ENCODE results near the gene ETF1.

Gene ETF1

GRCh38 chr5:138563340-138564118 lies 20.5 kb upstream of the ETF1 start:
- no peak for DNase-seq (ENCODE audit: low spot score)

DNA sequence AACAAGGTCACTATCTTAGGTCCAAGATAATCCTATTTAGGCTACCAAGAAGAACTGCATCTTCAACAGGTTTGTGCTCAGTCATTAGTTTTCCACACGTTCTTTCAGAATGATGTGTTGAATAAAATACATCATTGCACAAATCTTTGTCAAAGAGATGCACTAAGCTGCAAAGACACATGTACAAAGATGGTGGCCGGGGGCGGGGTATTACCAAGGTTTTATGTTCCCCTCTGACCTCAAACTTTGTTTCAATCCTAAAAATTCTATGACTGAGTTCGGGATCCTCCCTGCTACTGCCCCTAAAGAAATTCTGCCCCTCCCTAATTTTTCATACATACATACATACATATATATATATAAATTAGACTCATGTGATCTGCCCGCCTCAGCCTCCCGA lies 17.9 kb upstream of the ETF1 start:
- no peak for DNase-seq (ENCODE audit: low spot score)

DNA sequence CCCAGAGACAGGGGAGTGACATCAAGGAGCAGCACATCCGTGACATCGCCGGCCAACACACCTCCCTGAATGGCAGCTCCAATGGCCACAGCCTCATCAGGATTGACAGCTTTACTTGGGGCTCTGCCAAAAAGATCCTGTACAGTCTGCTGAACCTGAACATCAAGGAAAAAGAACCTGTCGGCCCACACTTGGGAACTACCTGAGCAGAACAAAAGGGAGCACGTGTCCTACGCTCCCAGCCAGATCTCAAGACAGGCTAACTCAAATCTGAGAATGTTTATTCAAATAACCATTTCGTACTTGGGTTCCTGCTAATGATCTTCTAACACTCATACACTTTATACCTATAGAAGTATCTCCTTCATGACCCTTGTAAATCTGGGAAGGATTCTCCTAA lies 16.9 kb upstream of the ETF1 start:
- DNase-seq (ENCODE audit: low spot score) = no peak

DNA sequence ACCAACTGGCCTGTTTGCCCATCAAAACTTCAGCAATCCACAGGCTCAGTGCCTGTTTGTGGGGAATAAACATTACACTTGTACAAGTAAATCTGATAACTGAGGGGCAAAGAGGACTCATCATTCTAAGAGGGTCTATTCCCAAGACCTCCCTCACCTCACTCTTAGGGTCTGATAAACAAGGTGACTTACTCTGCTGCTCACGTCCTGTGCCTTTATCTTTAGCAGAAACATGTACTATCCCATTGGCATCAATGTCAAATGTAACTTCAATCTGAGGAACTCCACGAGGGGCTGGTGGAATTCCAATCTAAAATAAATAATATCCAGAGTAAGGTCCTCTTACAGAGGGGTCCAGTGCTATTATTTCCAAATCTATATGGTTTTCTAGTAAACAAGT lies 14.6 kb upstream of the ETF1 start:
- no peak for DNase-seq (ENCODE audit: low spot score)

GRCh38 chr5:138554143-138554542 lies 11.1 kb upstream of the ETF1 start:
- DNase-seq (ENCODE audit: low spot score) = no peak

DNA sequence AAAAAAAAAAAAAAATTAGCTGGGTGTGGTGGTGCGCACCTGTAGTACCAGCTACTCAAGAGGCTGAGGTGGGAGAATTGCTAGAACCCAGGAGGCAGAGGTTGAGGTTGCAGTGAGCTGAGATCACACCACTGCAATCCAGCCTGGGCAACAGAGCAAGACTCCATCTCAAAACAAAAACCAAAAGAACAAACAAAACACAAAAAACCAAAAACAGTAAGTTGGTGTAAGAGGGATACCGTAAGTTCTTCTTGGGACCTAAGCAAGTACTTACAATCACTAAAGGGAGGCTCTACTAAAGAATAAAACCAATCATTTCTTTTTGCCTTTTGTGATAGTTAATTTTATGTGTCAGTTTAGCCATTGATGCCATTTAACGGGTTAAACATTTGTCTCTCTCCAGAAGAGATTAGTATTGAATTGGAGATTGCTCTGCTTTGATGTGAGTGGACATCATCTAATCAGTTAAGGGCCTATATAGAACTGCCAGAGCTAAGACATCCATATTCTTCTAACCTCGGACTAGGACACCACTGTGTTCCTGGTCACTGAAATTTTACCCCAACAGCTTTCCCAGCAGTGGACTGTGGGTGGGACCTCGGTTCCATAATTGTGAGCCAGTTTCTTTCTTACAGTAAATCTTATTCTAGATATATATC lies 10.5 kb upstream of the ETF1 start:
- no peak for DNase-seq (ENCODE audit: low spot score)

DNA sequence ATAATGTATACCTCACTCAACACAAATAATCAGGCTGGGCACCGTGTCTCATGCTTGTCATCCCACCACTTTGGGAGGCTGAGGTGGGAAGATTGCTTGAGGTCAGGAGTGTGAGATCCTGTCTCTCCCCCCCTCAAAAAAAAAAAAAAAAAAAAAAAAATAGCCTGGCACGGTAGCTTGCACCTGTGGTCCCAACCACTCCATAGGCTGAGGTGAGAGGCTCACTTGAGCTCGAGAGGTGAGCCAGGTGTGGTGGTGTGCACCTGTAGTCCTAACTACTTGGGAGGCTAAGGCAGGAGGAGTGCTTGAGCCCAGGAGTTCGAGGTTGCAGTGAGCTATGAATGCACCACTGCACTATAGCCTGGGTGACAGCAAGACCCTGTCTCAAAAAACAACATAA lies 9.6 kb upstream of the ETF1 start:
- DNase-seq (ENCODE audit: low spot score) = no peak

DNA sequence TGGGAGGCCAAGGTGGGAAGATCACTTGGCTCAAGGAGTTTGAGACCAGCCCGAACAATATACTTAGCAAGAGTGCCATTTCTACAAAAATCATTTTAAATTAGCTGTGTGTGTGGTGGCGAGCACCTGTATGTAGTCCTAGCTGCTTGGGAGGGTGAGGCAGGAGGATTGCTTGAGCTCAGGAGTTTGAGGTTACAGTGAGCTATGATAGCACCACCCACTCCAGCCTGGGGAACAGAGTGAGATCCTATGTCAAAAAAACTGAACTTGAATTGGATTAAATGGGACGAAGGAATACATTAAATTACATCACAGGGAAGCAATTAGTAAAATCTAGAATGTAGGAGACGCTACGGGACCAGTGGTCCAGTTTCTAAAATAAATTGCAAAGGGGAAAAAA lies 6.4 kb upstream of the ETF1 start:
- no peak for DNase-seq (ENCODE audit: low spot score)

- DNase-seq (ENCODE audit: low spot score) = no peak
These were observed 3.0 kb upstream of the ETF1 start for GRCh38 chr5:138545919-138546562.

GRCh38 chr5:138544181-138545134 lies 1.4 kb upstream of the ETF1 start:
- peak; percentile 60 for DNase-seq (ENCODE audit: low spot score)

DNA sequence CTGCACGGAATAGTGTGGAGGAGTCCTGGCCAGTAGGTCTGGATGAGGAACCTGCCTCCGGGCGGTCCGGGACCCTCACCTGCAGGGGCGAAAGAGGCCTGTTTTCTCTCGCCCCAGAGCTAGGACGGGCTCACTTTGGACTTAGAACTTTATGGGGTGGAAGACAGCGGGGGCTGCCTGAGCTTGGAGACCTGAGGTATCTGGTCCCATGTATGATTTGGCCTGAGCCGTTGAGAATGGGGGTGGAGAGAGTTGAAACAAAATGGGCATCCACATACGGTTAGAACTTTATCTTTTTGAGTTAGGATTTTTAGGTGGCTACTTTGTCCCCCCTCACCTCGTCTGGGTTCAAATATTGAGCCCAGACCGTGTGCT lies 681 bp upstream of the ETF1 start:
- no peak for DNase-seq (ENCODE audit: low spot score)

GRCh38 chr5:138542180-138542955 lies 668 bp downstream of the ETF1 start:
- peak; percentile 49 for DNase-seq (ENCODE audit: low spot score)

DNA sequence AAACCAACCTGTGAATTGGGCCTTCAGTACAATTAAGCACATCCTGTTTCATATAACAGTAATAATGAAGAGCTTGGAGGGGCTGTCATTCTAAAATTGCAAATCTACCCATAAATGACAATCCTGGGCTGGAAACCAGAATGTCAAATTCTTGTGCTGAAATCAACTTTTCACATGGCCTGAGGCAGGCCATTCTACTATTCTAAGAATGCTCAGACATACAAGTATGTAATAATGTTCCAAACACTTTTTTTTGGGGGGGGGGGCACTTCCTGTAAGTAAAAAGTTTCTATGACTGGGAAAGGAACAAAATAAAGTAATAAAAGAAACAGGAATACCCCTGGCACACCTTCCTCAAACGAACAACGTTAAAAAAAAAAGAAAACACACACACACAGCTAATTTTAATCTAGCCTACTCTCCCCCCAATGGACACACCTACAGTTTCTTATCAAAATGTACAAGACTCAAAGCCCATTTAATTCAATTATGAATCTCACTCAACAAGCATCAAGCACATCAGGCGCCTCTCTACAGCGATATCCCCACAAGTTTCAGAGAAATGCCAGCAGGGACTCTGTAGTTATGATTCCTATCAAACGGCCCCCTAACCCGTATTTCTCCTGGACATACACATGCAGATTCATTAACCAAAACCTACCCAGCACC lies 1.4 kb downstream of the ETF1 start:
- DNase-seq (ENCODE audit: low spot score) = peak; percentile 59

DNA sequence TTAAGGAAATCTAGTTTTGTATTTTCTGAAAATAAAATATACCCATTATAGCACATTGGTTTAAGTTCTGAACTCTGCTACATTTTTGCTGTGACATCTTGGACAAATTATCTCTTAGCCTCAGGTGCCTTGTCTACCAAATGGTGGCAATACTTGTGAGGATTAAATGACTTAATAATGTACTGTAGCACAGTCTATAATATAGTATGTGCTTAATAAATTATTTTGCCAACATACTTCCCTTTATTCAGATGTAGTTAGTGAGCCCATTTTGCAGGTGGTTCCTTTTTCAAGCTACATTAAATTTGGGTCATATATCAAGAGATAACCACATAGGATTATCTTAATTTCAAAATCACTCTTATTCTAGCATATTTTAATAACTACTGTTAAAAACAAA lies 3.2 kb downstream of the ETF1 start:
- peak; percentile 33 for DNase-seq (ENCODE audit: low spot score)

- peak; percentile 28 for DNase-seq (ENCODE audit: low spot score)
These were observed 4.0 kb downstream of the ETF1 start for GRCh38 chr5:138538943-138539627.

DNA sequence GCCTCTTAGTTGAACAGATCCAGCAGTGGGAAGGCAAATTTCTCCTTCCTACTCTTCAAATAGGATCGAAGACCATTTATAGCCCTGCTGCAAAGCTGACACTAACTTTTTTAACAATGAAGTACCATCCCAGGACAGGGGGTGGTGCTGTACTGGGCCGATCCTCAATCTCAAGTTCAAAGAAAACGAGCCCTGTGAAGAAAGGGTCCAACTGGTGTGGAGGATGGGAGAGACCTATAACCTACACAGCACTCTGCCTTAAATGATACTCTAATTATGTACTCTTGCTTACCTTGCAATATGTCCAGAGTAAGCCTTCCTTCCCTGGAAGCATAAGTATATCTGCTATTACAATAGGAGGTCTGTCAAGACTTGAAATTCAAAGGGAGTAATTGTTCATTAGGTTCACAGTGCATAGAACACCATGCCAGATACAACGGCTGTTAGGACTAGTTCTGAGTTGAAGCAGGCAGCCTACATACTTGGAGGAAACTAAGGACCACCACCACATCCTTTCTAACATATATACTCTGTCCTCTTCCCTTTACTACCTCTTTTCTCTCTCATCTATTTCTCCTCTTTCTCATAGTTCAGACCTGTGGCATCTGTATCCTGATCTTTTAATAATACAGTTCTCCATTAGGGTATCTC lies 6.2 kb downstream of the ETF1 start:
- DNase-seq (ENCODE audit: low spot score) = no peak

GRCh38 chr5:138536215-138536614 lies 6.8 kb downstream of the ETF1 start:
- DNase-seq (ENCODE audit: low spot score) = no peak

GRCh38 chr5:138533973-138534941 lies 8.8 kb downstream of the ETF1 start:
- DNase-seq (ENCODE audit: low spot score) = no peak

GRCh38 chr5:138529812-138530211 lies 13.2 kb downstream of the ETF1 start:
- no peak for DNase-seq (ENCODE audit: low spot score)

Measured in hematopoietic multipotent progenitor cell treated with erythropoietin and hydrocortisone succinate and interleukin-3 and kit ligand, for 17 days (in vitro differentiated cells).